CD4-positive, alpha-beta memory T cell (primary cell): ENCODE results near the gene PTPRG. TPM values are rescaled to one million over a fixed set of nuclear protein-coding genes. Genes with fewer than 3 reads are reported as not detected.

ENCODE experiments used
- CTCF ChIA-PET: fragments of 350-600 bp; sonication (Branson Sonifier 250); formaldehyde crosslinking; loops from one replicate; lab custom pipeline; 2021; ENCODE audit warnings: inconsistent platforms; ENCODE audit not compliant: partially characterized antibody; lab: Charles Lee
- POLR2A ChIA-PET: fragments of 350-600 bp; sonication (Branson Sonifier 250); formaldehyde crosslinking; loops from one replicate; lab custom pipeline; 2021; ENCODE audit not compliant: partially characterized antibody; lab: Charles Lee
- DNase-seq, 5 donors: peaks; one replicate each; pipeline versions ENCODE4 v3.0.0 to v3.0.0-alpha.2; 2020 to 2022; ENCODE audit warnings: mixed read lengths in 1 of 5
- H3K27ac ChIP-seq: one replicate; pipeline ENCODE4 v1.7.0; 2013; ENCODE audit warnings: low read depth, low read length
- H3K27me3 ChIP-seq: 2 replicates; pipeline ENCODE4 v1.7.0; 2013; ENCODE audit warnings: mild to moderate bottlenecking, low read length, moderate library complexity; ENCODE audit not compliant: insufficient read depth
- H3K36me3 ChIP-seq: 2 replicates; pipeline ENCODE4 v1.7.0; 2013; ENCODE audit warnings: mild to moderate bottlenecking, low read length, moderate library complexity; ENCODE audit not compliant: insufficient read depth
- H3K4me1 ChIP-seq: 2 replicates; pipeline ENCODE4 v1.7.0; 2013; ENCODE audit warnings: mild to moderate bottlenecking, low read length, moderate library complexity; ENCODE audit not compliant: insufficient read depth
- H3K4me3 ChIP-seq, 2 donors: one replicate each; pipeline ENCODE4 v1.7.0; 2013; ENCODE audit warnings: low read length in 2 of 2, mild to moderate bottlenecking in 1 of 2
- H3K9me3 ChIP-seq, 2 donors: one replicate each; pipeline ENCODE4 v1.7.0; 2013; ENCODE audit warnings: low read length in 2 of 2, control low read depth in 1 of 2; ENCODE audit not compliant: control insufficient read depth in 1 of 2
- H3K27ac Mint-ChIP-seq, 7 donors: one replicate each; pipeline ENCODE4 v1.8.0; 2020 to 2021; ENCODE audit warnings: mixed read lengths in 7 of 7, mild to moderate bottlenecking in 6 of 7, inconsistent platforms in 3 of 7, moderate library complexity in 3 of 7
- H3K27me3 Mint-ChIP-seq, 2 donors: one replicate each; pipeline ENCODE4 v1.8.0; 2020 to 2021; ENCODE audit warnings: mixed read lengths in 2 of 2
- H3K36me3 Mint-ChIP-seq, 2 donors: one replicate each; pipeline ENCODE4 v1.8.0; 2020 to 2021; ENCODE audit warnings: mixed read lengths in 2 of 2, inconsistent platforms in 1 of 2, mild to moderate bottlenecking in 1 of 2
- H3K4me1 Mint-ChIP-seq, 4 donors: one replicate each; pipeline ENCODE4 v1.8.0; 2020 to 2021; ENCODE audit warnings: mixed read lengths in 4 of 4, mild to moderate bottlenecking in 1 of 4
- H3K4me3 Mint-ChIP-seq, 8 donors: one replicate each; pipeline ENCODE4 v1.8.0; 2020 to 2021; ENCODE audit warnings: mixed read lengths in 8 of 8, mild to moderate bottlenecking in 7 of 8, moderate library complexity in 6 of 8, inconsistent platforms in 3 of 8
- H3K9me3 Mint-ChIP-seq, 8 donors: one replicate each; pipeline ENCODE4 v1.8.0; 2020 to 2021; ENCODE audit warnings: mixed read lengths in 8 of 8, mild to moderate bottlenecking in 5 of 8, inconsistent platforms in 3 of 8, moderate library complexity in 1 of 8
- intact Hi-C: fragments of 100-400 bp; cut with micrococcal nuclease; formaldehyde crosslinking; loops from one replicate; pipeline ENCODE4 v1.15.1; 2023
- polyA plus RNA-seq, 2 donors: library from polyadenylated mRNA; unstranded; fragments of 300-500 nt; fragmentation: Illumina TruSeq; gene quantifications; one replicate each; pipeline ENCODE4 v1.2.3, GENCODE V29; 2021
- total RNA-seq, 2 experiments: library from RNA; stranded (reverse); gene quantifications; one replicate each; pipeline ENCODE4 v1.2.3, GENCODE V29; 2021

Gene PTPRG
- total and polyA plus RNA-seq, 4 experiments from 2014 or later: not detected

GRCh38 chr3:61846488-61846887 is 285.1 kb downstream of the PTPRG start:
- no peaks in the 10 kb centered on the region for H3K9me3 ChIP-seq
- no peaks in the 10 kb centered on the region for H3K4me1 ChIP-seq
- no peak overlapping the region for H3K27ac ChIP-seq
- Mint-ChIP-seq H3K4me1 (no peaks in the 10 kb centered on the region), H3K27me3 (no peaks in the 10 kb centered on the region), H3K4me3 (no peak overlapping the region), H3K9me3 (peaks cover 0 to 2% (median 0%) of the 10 kb centered on the region in 8 donors), H3K36me3 (no peaks in the 10 kb centered on the region), H3K27ac (no peak overlapping the region)
- POLR2A ChIA-PET: no interaction called here
- CTCF ChIA-PET: no interaction called here
- no peak overlapping the region for H3K4me3 ChIP-seq
- H3K27me3 ChIP-seq: no peaks in the 10 kb centered on the region
- DNase-seq: no peak
- intact Hi-C loops: no loop called here
- no peaks in the 10 kb centered on the region for H3K36me3 ChIP-seq

GRCh38 chr3:61847784-61848462 is 286.6 kb downstream of the PTPRG start:
- Mint-ChIP-seq H3K4me3 (no peak overlapping the region), H3K9me3 (peaks cover 0 to 4% (median 0%) of the 10 kb centered on the region in 8 donors), H3K27ac (no peak overlapping the region), H3K4me1 (no peaks in the 10 kb centered on the region), H3K36me3 (no peaks in the 10 kb centered on the region), H3K27me3 (no peaks in the 10 kb centered on the region)
- Histone ChIP-seq H3K36me3 (no peaks in the 10 kb centered on the region), H3K4me3 (no peak overlapping the region), H3K27ac (no peak overlapping the region), H3K9me3 (no peaks in the 10 kb centered on the region), H3K4me1 (no peaks in the 10 kb centered on the region), H3K27me3 (no peaks in the 10 kb centered on the region)
- DNase-seq: no peak
- intact Hi-C loops: no loop called here
- CTCF ChIA-PET: no interaction called here
- POLR2A ChIA-PET: no interaction called here

GRCh38 chr3:61848885-61849284 is 287.5 kb downstream of the PTPRG start:
- no peaks in the 10 kb centered on the region for H3K4me1 ChIP-seq
- no peaks in the 10 kb centered on the region for H3K27me3 Mint-ChIP-seq
- CTCF ChIA-PET: no interaction called here
- no peak overlapping the region for H3K27ac Mint-ChIP-seq
- no peak for DNase-seq
- H3K36me3 Mint-ChIP-seq: no peaks in the 10 kb centered on the region
- POLR2A ChIA-PET: no interaction called here
- H3K36me3 ChIP-seq: no peaks in the 10 kb centered on the region
- H3K9me3 Mint-ChIP-seq: peaks cover 0 to 4% (median 0%) of the 10 kb centered on the region in 8 donors
- H3K27me3 ChIP-seq: no peaks in the 10 kb centered on the region
- no peak overlapping the region for H3K27ac ChIP-seq
- H3K4me1 Mint-ChIP-seq: no peaks in the 10 kb centered on the region
- no peak overlapping the region for H3K4me3 ChIP-seq
- no peaks in the 10 kb centered on the region for H3K9me3 ChIP-seq
- H3K4me3 Mint-ChIP-seq: no peak overlapping the region
- intact Hi-C loops: no loop called here

GRCh38 chr3:61853912-61854311 is 292.5 kb downstream of the PTPRG start:
- H3K27ac Mint-ChIP-seq: no peak overlapping the region
- H3K27ac ChIP-seq: no peak overlapping the region
- no peaks in the 10 kb centered on the region for H3K4me1 ChIP-seq
- H3K4me3 ChIP-seq: no peak overlapping the region
- CTCF ChIA-PET: no interaction called here
- H3K27me3 Mint-ChIP-seq: no peaks in the 10 kb centered on the region
- H3K36me3 ChIP-seq: no peaks in the 10 kb centered on the region
- H3K9me3 ChIP-seq: no peaks in the 10 kb centered on the region
- H3K4me3 Mint-ChIP-seq: no peak overlapping the region
- no peaks in the 10 kb centered on the region for H3K36me3 Mint-ChIP-seq
- POLR2A ChIA-PET: no interaction called here
- H3K27me3 ChIP-seq: no peaks in the 10 kb centered on the region
- intact Hi-C loops: no loop called here
- H3K9me3 Mint-ChIP-seq: peaks cover 0 to 4% (median 0%) of the 10 kb centered on the region in 8 donors
- DNase-seq: no peak
- H3K4me1 Mint-ChIP-seq: no peaks in the 10 kb centered on the region

- Histone ChIP-seq H3K27ac (no peak overlapping the region), H3K4me3 (no peak overlapping the region), H3K4me1 (no peaks in the 10 kb centered on the region), H3K9me3 (no peaks in the 10 kb centered on the region), H3K36me3 (no peaks in the 10 kb centered on the region), H3K27me3 (no peaks in the 10 kb centered on the region)
- Mint-ChIP-seq H3K9me3 (peaks cover 0 to 4% (median 0%) of the 10 kb centered on the region in 8 donors), H3K27me3 (peaks cover 0 to 1% of the 10 kb centered on the region in 2 donors), H3K4me1 (no peaks in the 10 kb centered on the region), H3K27ac (no peak overlapping the region), H3K36me3 (no peaks in the 10 kb centered on the region), H3K4me3 (no peak overlapping the region)
- CTCF ChIA-PET: no interaction called here
- no peak for DNase-seq
- intact Hi-C loops: no loop called here
- POLR2A ChIA-PET: interaction anchor here (0.7 kb wide), 1 partner anchor 750 kb away, joined by 3 read pairs; no protein-coding TSS in a partner anchor
Measured at GRCh38 chr3:61855211-61855610, 293.8 kb downstream of the PTPRG start.

GRCh38 chr3:61857297-61857696 is 295.9 kb downstream of the PTPRG start:
- no peaks in the 10 kb centered on the region for H3K4me1 ChIP-seq
- no peaks in the 10 kb centered on the region for H3K36me3 Mint-ChIP-seq
- no peak overlapping the region for H3K27ac ChIP-seq
- H3K9me3 Mint-ChIP-seq: peaks cover 0 to 3% (median under 1%) of the 10 kb centered on the region in 8 donors
- H3K27ac Mint-ChIP-seq: no peak overlapping the region
- no peaks in the 10 kb centered on the region for H3K36me3 ChIP-seq
- H3K27me3 Mint-ChIP-seq: peaks cover 0 to 1% of the 10 kb centered on the region in 2 donors
- no peak overlapping the region for H3K4me3 Mint-ChIP-seq
- intact Hi-C loops: no loop called here
- POLR2A ChIA-PET: no interaction called here
- no peak for DNase-seq
- H3K9me3 ChIP-seq: no peaks in the 10 kb centered on the region
- CTCF ChIA-PET: no interaction called here
- no peaks in the 10 kb centered on the region for H3K27me3 ChIP-seq
- no peaks in the 10 kb centered on the region for H3K4me1 Mint-ChIP-seq
- H3K4me3 ChIP-seq: no peak overlapping the region

- Histone ChIP-seq H3K27me3 (no peaks in the 10 kb centered on the region), H3K4me3 (no peak overlapping the region), H3K27ac (no peak overlapping the region), H3K9me3 (no peaks in the 10 kb centered on the region), H3K4me1 (no peaks in the 10 kb centered on the region), H3K36me3 (no peaks in the 10 kb centered on the region)
- no peaks in the 10 kb centered on the region for H3K4me1 Mint-ChIP-seq
- DNase-seq: no peak
- no peak overlapping the region for H3K4me3 Mint-ChIP-seq
- ChIA-PET CTCF (no interaction called here), POLR2A (no interaction called here)
- peaks cover 0 to 1% of the 10 kb centered on the region in 2 donors for H3K27me3 Mint-ChIP-seq
- H3K36me3 Mint-ChIP-seq: no peaks in the 10 kb centered on the region
- intact Hi-C loops: no loop called here
- peaks cover 0 to 3% (median 0%) of the 10 kb centered on the region in 8 donors for H3K9me3 Mint-ChIP-seq
- H3K27ac Mint-ChIP-seq: no peak overlapping the region
Measured at GRCh38 chr3:61858054-61858453, 296.7 kb downstream of the PTPRG start.
